DMS114 treated with DMSO at 0.1 percent for 48 hours (cell line): ENCODE measurements around the gene MRPS18B.

Experiments
- DNase-seq: peaks from one replicate; lab custom pipeline; 2025; ENCODE audit not compliant: unreplicated experiment; lab: John Stamatoyannopoulos, UW

Gene MRPS18B

DNA sequence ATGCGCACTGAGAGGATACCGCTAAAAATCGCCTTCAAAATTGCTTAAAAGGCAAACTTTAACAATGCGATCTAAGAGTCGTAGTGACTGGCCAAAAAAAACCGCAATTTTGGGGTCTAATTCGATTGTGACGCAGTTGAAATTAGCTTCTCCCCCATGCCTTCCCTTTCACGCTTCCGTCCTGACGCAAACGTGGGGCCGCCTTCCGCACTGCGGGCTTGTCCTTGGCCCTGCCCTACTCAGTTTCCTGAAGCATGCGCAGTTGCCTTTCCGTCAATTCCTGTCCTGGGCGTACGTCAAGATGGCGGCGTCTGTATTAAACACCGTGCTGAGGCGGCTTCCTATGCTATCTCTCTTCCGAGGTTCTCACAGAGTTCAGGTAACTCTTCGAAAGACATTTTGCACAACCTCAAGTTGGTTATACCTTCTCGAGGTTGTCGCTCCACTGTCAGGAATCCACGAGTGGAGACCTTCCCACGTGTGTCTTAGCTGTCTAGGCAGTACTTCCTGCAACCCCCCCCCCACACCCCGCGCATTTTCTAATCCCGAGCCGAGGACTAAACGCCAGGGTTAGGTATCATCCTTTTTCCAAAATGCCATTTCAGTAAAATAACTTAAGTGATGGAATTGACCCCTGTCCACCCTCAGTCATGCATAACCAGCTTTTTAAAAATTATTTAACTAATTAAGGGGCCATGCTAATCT, at the start of gene MRPS18B:
Gene MRPS18B, plus strand, starts transcription at position 276 of the 705 bp plus-strand sequence. Its CDS starts 26 bp downstream, at position 302.
- peak; percentile 99 for DNase-seq

GRCh38 chr6:30568245-30568644, 49.4 kb upstream of the MRPS18B start:
- no peak for DNase-seq

GRCh38 chr6:30570263-30570662, 47.4 kb upstream of the MRPS18B start:
- no peak for DNase-seq

DNA sequence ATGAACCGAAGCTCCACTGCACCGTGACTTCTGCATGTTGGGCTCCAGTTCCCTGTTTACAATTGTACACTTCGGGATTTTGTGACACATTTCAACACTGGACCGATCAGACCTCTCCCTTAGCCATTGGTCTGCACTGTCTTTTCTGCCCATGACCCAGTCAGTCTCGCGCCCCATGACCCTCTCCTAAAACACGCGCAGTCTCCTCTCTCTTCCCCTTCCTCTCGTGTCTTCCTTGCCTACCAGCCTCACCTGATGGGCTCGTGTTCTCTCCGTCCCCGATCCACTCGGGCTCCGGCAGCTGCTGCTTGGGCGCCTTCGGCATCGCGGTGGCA, 46.9 kb upstream of the MRPS18B start:
- DNase-seq = peak; percentile 59

GRCh38 chr6:30571075-30571761, 46.4 kb upstream of the MRPS18B start, which contains the start of gene ABCF1:
ABCF1 (plus strand) TSS chr6:30571442; CDS start chr6:30571488, 46 bp downstream.
- DNase-seq = peak; percentile 96

- no peak for DNase-seq
These were observed 45.9 kb upstream of the MRPS18B start for GRCh38 chr6:30571762-30572082.

DNA sequence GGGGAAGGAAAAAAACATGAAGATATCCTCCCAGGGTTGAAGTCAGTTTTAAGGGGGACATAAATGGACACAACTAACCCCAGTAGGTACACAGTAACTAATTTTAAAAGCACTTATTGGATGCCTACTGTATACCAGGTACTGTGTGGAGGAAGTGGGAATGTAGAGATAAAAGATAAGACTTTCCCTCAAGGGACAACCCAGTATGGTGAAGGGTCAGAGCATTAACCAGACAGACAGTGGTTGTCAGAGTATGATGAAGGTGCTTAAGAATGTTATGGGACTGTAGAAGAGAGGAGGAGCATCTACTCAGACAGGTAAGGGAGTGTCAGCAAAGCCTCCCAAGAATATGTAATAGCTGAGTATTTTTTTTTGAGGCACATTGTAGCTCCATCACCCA, 45.5 kb upstream of the MRPS18B start:
- no peak for DNase-seq

- DNase-seq = no peak
These were observed 44.5 kb upstream of the MRPS18B start for GRCh38 chr6:30573113-30573512.

GRCh38 chr6:30578051-30578450, 39.6 kb upstream of the MRPS18B start:
- DNase-seq = no peak

DNA sequence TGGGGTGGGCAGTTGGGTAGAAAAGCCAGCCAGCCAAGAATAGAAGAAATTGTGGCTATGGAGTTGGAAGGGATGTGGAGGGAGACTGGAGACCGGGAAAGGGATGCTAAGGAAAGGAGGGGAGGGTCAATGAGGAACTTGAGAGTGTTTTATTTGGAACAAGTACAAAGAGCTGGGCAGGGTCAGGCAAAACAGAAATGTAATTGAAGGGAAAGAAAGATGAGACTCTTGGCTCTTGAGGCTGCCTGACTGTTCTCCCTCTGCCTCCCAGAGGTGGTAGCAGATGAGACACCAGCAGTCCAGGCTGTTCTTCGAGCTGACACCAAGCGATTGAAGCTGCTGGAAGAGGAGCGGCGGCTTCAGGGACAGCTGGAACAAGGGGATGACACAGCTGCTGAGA, 33.7 kb upstream of the MRPS18B start:
- DNase-seq = no peak

DNA sequence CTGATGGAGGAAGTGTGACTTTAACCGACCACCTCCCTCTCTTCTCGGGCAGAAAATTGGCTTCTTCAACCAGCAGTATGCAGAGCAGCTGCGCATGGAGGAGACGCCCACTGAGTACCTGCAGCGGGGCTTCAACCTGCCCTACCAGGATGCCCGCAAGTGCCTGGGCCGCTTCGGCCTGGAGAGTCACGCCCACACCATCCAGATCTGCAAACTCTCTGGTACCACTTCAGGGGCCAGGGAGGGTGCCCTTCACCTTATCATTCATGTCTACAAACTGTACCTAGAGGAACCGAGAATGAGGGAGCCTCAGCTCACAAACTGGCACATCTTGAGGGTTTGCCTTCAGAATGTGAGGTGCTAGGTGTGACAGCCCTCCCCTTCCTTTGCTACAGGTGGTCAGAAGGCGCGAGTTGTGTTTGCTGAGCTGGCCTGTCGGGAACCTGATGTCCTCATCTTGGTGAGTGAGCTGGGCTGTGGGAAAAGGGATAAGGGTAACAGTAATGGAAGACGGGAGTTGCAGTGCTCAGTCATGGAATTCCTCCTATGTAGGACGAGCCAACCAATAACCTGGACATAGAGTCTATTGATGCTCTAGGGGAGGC, 27.8 kb upstream of the MRPS18B start:
- no peak for DNase-seq

- DNase-seq = no peak
These were observed 27.1 kb upstream of the MRPS18B start for GRCh38 chr6:30590509-30590908.

- DNase-seq = no peak
These were observed 26.6 kb upstream of the MRPS18B start for GRCh38 chr6:30591008-30591407.

- DNase-seq = no peak
These were observed 25.4 kb upstream of the MRPS18B start for GRCh38 chr6:30592287-30592686.

DNA sequence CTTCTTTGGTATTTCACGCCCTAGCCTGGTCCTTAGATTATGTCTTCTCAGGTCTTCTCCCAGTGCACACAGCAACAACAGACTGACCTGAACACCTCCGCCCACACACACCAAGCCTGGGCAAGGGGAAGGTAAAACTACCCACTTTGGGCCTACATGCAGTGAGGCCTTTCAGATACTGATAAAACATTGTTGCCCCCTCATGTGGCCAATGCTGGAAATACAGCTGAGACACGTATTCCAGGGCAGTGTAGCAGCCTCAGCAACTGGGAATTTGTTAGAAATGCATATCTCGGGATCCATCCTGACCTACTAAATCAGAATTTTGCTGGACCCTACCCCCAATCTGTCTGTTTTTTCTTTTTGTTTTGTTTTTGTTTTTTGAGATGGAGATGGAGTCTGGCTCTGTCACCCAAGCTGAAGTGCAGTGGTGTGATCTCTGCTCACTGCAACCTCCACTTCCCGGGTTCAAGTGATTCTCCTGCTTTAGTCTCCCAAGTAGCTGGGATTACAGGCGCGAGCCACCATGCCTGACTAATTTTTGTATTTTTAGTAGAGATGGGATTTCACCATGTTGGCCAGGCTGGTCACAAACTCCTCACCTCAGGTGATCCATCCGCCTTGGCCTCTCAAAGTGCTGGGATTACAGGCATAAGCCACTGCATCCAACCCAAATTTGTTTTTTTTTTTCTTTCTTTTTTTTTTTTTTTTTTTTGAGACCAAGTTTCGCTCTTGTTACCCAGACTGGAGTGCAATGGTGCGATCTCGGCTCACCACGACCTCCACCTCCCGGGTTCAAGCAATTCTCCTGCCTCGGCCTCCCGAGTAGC, 20.1 kb upstream of the MRPS18B start:
- peak; percentile 76 for DNase-seq

DNA sequence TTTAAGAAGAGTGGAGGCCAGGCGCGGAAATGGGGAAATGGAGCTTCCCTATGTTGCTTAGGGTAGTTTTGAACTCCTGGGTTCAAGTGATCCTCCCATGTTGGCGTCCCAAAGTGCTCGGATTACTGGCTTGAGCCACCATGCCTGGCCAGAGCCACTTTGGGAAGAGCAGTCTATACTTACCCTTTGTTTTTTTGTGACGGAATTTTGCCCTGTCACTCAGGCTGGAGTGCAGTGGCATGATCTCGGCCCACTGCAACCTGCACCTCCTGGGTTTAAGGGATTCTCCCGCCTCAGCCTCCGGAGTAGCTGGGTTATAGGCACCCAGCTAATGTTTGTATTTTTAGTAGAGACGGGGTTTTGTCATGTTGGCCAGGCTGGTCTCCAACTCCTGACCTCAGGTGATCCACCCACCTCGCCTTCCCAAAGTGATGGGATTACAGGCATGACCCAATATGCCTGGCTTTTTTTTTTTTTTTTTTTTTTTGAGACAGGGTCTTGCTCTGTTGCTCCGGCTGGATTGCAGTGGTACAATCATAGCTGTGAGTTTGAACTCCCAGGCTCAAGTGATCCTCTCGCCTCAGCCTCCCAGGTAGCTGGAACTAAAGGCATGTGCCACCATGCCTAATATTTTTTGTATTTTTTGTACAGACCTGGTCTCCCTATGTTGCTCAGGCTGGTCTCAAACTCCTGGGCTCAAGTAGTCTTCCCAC, 18.6 kb upstream of the MRPS18B start:
- DNase-seq = no peak

GRCh38 chr6:30599625-30600324, 17.9 kb upstream of the MRPS18B start:
- DNase-seq = no peak

GRCh38 chr6:30600451-30600961, 17.1 kb upstream of the MRPS18B start:
- DNase-seq = no peak

DNA sequence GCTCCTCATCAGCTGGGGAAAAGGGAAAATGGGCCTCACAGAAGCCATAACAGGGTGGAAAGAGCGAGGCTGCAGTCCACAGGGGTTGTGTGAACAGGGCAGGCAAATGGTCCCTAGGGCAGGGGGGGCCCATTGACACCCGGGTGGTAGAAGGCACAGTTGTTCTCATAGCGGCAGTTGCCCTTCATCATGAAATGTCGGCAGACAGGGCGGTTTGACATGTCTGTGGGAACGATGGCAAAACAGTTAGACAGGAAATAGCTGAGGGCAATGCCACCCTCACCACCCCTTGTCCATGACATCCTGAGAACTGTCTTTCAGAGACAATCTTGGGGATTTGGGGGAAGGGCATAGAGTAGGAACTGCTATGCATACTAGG, 16.2 kb upstream of the MRPS18B start:
- DNase-seq = no peak
